ENCODE measurements around the gene PI3.

DNA sequence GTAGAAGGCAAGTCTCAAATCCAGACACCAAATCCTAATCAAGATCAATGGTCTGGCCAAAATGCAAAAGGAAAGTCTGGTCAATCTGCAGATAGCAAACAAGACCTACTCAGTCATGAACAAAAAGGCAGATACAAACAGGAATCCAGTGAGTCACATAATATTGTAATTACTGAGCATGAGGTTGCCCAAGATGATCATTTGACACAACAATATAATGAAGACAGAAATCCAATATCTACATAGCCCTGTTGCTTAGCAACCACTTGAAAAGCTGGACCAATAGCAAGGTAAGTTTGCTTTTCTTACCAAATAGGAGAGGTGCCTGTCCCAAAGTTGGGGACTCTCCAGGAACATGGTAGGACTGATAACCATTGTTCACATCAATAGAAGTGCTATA is 48.4 kb downstream of the PI3 start:
- TF ChIP-seq, protein P1, sequence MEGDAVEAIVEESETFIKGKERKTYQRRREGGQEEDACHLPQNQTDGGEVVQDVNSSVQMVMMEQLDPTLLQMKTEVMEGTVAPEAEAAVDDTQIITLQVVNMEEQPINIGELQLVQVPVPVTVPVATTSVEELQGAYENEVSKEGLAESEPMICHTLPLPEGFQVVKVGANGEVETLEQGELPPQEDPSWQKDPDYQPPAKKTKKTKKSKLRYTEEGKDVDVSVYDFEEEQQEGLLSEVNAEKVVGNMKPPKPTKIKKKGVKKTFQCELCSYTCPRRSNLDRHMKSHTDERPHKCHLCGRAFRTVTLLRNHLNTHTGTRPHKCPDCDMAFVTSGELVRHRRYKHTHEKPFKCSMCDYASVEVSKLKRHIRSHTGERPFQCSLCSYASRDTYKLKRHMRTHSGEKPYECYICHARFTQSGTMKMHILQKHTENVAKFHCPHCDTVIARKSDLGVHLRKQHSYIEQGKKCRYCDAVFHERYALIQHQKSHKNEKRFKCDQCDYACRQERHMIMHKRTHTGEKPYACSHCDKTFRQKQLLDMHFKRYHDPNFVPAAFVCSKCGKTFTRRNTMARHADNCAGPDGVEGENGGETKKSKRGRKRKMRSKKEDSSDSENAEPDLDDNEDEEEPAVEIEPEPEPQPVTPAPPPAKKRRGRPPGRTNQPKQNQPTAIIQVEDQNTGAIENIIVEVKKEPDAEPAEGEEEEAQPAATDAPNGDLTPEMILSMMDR (IDR thresholded peaks at IDR 0.05; ENCODE audit: poor library complexity): no peak
- no peak for TF ChIP-seq EZH2phosphoT487 (IDR thresholded peaks at IDR 0.05; ENCODE audit: low read depth, severe bottlenecking, unreplicated experiment)
